CD8-positive, alpha-beta memory T cell (primary cell): ENCODE results near the gene KRT84. TPM values are rescaled to one million over a fixed set of nuclear protein-coding genes. Genes with fewer than 3 reads are reported as not detected.
A peak's percentile ranks its signal among the peaks of the same experiment; 100 is the strongest.

ENCODE experiments used
- CTCF ChIA-PET: fragments of 350-600 bp; sonication (Branson Sonifier 250); formaldehyde crosslinking; loops from one replicate; lab custom pipeline; 2021; ENCODE audit warnings: antibody characterized with exemption; lab: Charles Lee
- POLR2A ChIA-PET: fragments of 350-600 bp; sonication (Branson Sonifier 250); formaldehyde crosslinking; loops from one replicate; lab custom pipeline; 2021; ENCODE audit warnings: antibody characterized with exemption; lab: Charles Lee
- DNase-seq, 5 donors: peaks; one replicate each; pipeline versions ENCODE4 v3.0.0 to v3.0.0-alpha.2; 2020 to 2022; ENCODE audit warnings: mixed read lengths in 1 of 5
- H3K27ac ChIP-seq: one replicate; pipeline ENCODE4 v1.7.0; 2013; ENCODE audit warnings: low read depth, mild to moderate bottlenecking, low read length, moderate library complexity
- H3K27me3 ChIP-seq: 2 replicates; pipeline ENCODE4 v1.7.0; 2013; ENCODE audit warnings: low read length, mild to moderate bottlenecking; ENCODE audit not compliant: insufficient read depth, poor library complexity, severe bottlenecking
- H3K36me3 ChIP-seq: 2 replicates; pipeline ENCODE4 v1.7.0; 2013; ENCODE audit warnings: mild to moderate bottlenecking, low read length, moderate library complexity; ENCODE audit not compliant: insufficient read depth
- H3K4me1 ChIP-seq: 2 replicates; pipeline ENCODE4 v1.7.0; 2013; ENCODE audit warnings: mild to moderate bottlenecking, low read length, moderate library complexity; ENCODE audit not compliant: insufficient read depth
- H3K4me3 ChIP-seq: 2 replicates; pipeline ENCODE4 v1.7.0; 2013; ENCODE audit warnings: mild to moderate bottlenecking, low read length
- H3K9me3 ChIP-seq: 2 replicates; pipeline ENCODE4 v1.7.0; 2013; ENCODE audit warnings: mild to moderate bottlenecking, low read length
- H3K27ac Mint-ChIP-seq, 8 donors: one replicate each; pipeline ENCODE4 v1.8.0; 2020 to 2021; ENCODE audit warnings: mixed read lengths in 8 of 8, mild to moderate bottlenecking in 6 of 8, inconsistent platforms in 3 of 8, moderate library complexity in 3 of 8
- H3K27me3 Mint-ChIP-seq, 2 donors: one replicate each; pipeline ENCODE4 v1.8.0; 2020 to 2021; ENCODE audit warnings: mixed read lengths in 2 of 2, mild to moderate bottlenecking in 1 of 2, moderate library complexity in 1 of 2
- H3K36me3 Mint-ChIP-seq, 3 donors: one replicate each; pipeline ENCODE4 v1.8.0; 2020 to 2021; ENCODE audit warnings: mixed read lengths in 3 of 3, inconsistent platforms in 1 of 3, mild to moderate bottlenecking in 1 of 3
- H3K4me1 Mint-ChIP-seq, 3 donors: one replicate each; pipeline ENCODE4 v1.8.0; 2020 to 2021; ENCODE audit warnings: mixed read lengths in 3 of 3, inconsistent platforms in 1 of 3, mild to moderate bottlenecking in 1 of 3
- H3K4me3 Mint-ChIP-seq, 7 donors: one replicate each; pipeline ENCODE4 v1.8.0; 2020 to 2021; ENCODE audit warnings: mixed read lengths in 7 of 7, mild to moderate bottlenecking in 6 of 7, moderate library complexity in 4 of 7, inconsistent platforms in 2 of 7
- H3K9me3 Mint-ChIP-seq, 5 donors: one replicate each; pipeline ENCODE4 v1.8.0; 2020 to 2022; ENCODE audit warnings: mixed read lengths in 5 of 5, mild to moderate bottlenecking in 3 of 5, moderate library complexity in 2 of 5, inconsistent platforms in 1 of 5
- polyA plus RNA-seq: library from polyadenylated mRNA; unstranded; fragments of 300-500 nt; fragmentation: Illumina TruSeq; gene quantifications from one replicate; pipeline ENCODE4 v1.2.3, GENCODE V29; 2021
- total RNA-seq, 2 experiments: library from RNA; stranded (reverse); gene quantifications; one replicate each; pipeline ENCODE4 v1.2.3, GENCODE V29; 2021

The KRT84 gene
- total and polyA plus RNA-seq, 3 experiments from 2014 or later: not detected

DNA sequence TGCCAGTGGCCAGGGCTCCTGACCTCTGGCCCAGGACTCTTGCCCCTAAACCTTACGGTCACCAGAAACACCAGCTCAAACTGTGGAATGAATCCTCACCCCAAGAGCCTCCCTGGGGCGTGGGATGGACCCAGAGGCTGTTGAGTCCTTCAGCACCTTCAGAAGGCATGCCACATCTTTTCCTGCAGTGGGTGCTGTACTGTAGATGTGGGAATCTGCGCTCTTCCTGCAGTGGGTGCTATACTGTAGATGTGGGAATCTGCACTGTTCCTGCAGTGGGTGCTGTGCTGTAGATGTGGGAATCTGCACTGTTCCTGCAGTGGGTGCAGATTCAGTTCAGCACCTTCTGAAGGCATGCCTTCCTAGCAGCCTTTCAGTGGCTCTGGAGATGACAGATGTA lies 19.5 kb upstream of the KRT84 start:
- ChIA-PET CTCF (no interaction called here), POLR2A (no interaction called here)
- no peaks in the 10 kb centered on the region for H3K4me1 ChIP-seq
- H3K36me3 ChIP-seq: no peaks in the 10 kb centered on the region
- H3K4me3 ChIP-seq: no peak overlapping the region
- H3K27me3 Mint-ChIP-seq: peaks cover 3 to 31% of the 10 kb centered on the region in 2 donors
- no peaks in the 10 kb centered on the region for H3K27me3 ChIP-seq
- H3K36me3 Mint-ChIP-seq: no peaks in the 10 kb centered on the region
- no peak overlapping the region for H3K4me3 Mint-ChIP-seq
- no peak for DNase-seq
- H3K27ac Mint-ChIP-seq: no peak overlapping the region
- H3K27ac ChIP-seq: no peak overlapping the region
- H3K9me3 ChIP-seq: no peaks in the 10 kb centered on the region
- H3K9me3 Mint-ChIP-seq: no peaks in the 10 kb centered on the region
- no peaks in the 10 kb centered on the region for H3K4me1 Mint-ChIP-seq

DNA sequence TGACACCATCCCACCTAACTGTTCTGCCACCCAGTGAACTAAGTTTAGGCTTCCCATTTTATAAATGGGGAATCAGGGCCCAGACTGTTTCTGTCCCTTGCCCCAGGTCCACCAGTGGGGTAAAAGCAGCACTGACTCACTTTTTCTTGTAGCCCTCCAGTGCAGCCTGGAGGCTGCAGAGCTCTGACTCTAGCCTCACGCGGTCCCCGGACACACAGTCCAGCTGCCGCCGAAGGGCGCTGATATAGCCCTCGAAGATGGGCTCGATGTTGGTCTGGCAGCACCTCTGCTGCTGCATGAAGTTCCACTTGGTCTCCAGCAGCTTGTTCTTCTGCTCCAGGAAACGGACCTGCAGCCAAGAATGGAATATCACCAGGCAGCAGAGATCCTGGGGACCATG lies 18.1 kb upstream of the KRT84 start:
- H3K36me3 ChIP-seq: no peaks in the 10 kb centered on the region
- H3K27me3 ChIP-seq: no peaks in the 10 kb centered on the region
- H3K9me3 Mint-ChIP-seq: no peaks in the 10 kb centered on the region
- H3K4me1 ChIP-seq: no peaks in the 10 kb centered on the region
- ChIA-PET POLR2A (no interaction called here), CTCF (no interaction called here)
- H3K9me3 ChIP-seq: no peaks in the 10 kb centered on the region
- H3K4me1 Mint-ChIP-seq: no peaks in the 10 kb centered on the region
- no peak for DNase-seq
- H3K27me3 Mint-ChIP-seq: peaks cover 3 to 29% of the 10 kb centered on the region in 2 donors
- H3K4me3 ChIP-seq: no peak overlapping the region
- no peaks in the 10 kb centered on the region for H3K36me3 Mint-ChIP-seq
- no peak overlapping the region for H3K4me3 Mint-ChIP-seq
- H3K27ac ChIP-seq: no peak overlapping the region
- H3K27ac Mint-ChIP-seq: no peak overlapping the region

- Histone ChIP-seq H3K4me3 (no peak overlapping the region), H3K27ac (no peak overlapping the region), H3K36me3 (no peaks in the 10 kb centered on the region), H3K4me1 (no peaks in the 10 kb centered on the region), H3K9me3 (no peaks in the 10 kb centered on the region), H3K27me3 (no peaks in the 10 kb centered on the region)
- no peaks in the 10 kb centered on the region for H3K4me1 Mint-ChIP-seq
- DNase-seq: no peak
- peaks cover 3 to 24% of the 10 kb centered on the region in 2 donors for H3K27me3 Mint-ChIP-seq
- H3K4me3 Mint-ChIP-seq: no peak overlapping the region
- no peaks in the 10 kb centered on the region for H3K9me3 Mint-ChIP-seq
- H3K27ac Mint-ChIP-seq: no peak overlapping the region
- H3K36me3 Mint-ChIP-seq: no peaks in the 10 kb centered on the region
- CTCF ChIA-PET: no interaction called here
- POLR2A ChIA-PET: no interaction called here
Observed at GRCh38 chr12:52402873-52403540, 17.6 kb upstream of the KRT84 start.

DNA sequence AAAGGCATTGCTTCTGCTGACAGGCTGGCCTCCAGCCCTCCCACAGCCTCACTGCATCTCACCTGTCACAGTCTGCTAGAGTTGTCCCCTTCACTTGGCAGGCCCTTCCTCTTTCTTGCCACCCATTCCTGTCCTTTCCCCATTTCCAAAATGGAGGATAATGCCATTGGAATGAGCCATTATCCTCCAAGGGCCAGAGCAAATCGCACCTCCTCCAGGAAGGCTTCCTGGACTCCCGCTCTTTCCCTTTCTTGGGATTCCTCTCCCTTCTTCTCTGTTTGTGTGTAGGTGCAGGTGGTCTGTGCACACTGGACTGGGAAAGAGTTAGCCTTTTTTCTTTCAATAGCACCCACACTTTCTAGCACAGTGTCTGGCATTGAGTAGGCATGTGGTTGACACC lies 16.9 kb upstream of the KRT84 start:
- H3K9me3 ChIP-seq: no peaks in the 10 kb centered on the region
- Mint-ChIP-seq H3K4me1 (no peaks in the 10 kb centered on the region), H3K27me3 (peaks cover 3 to 23% of the 10 kb centered on the region in 2 donors), H3K9me3 (no peaks in the 10 kb centered on the region), H3K4me3 (no peak overlapping the region), H3K27ac (peak overlapping the region in 1 of 8 donors; percentile 49), H3K36me3 (no peaks in the 10 kb centered on the region)
- H3K27me3 ChIP-seq: no peaks in the 10 kb centered on the region
- ChIA-PET CTCF (no interaction called here), POLR2A (no interaction called here)
- no peaks in the 10 kb centered on the region for H3K4me1 ChIP-seq
- H3K4me3 ChIP-seq: no peak overlapping the region
- no peaks in the 10 kb centered on the region for H3K36me3 ChIP-seq
- no peak for DNase-seq
- H3K27ac ChIP-seq: no peak overlapping the region

- CTCF ChIA-PET: no interaction called here
- Mint-ChIP-seq H3K4me1 (no peaks in the 10 kb centered on the region), H3K27ac (no peak overlapping the region), H3K9me3 (no peaks in the 10 kb centered on the region), H3K36me3 (no peaks in the 10 kb centered on the region), H3K27me3 (peaks cover 1 to 23% of the 10 kb centered on the region in 2 donors), H3K4me3 (no peak overlapping the region)
- Histone ChIP-seq H3K9me3 (no peaks in the 10 kb centered on the region), H3K27ac (no peak overlapping the region), H3K4me1 (no peaks in the 10 kb centered on the region), H3K36me3 (no peaks in the 10 kb centered on the region), H3K4me3 (no peak overlapping the region), H3K27me3 (no peaks in the 10 kb centered on the region)
- no peak for DNase-seq
- POLR2A ChIA-PET: interaction anchor here (0.5 kb wide), 1 partner anchor 239 kb away, joined by 4 read pairs; no protein-coding TSS in a partner anchor
Observed at GRCh38 chr12:52401926-52402325, 16.5 kb upstream of the KRT84 start.

GRCh38 chr12:52401526-52401925 lies 16.1 kb upstream of the KRT84 start:
- H3K4me3 ChIP-seq: no peak overlapping the region
- Mint-ChIP-seq H3K27ac (no peak overlapping the region), H3K4me3 (no peak overlapping the region), H3K4me1 (no peaks in the 10 kb centered on the region), H3K36me3 (no peaks in the 10 kb centered on the region), H3K9me3 (no peaks in the 10 kb centered on the region), H3K27me3 (peaks cover 1 to 23% of the 10 kb centered on the region in 2 donors)
- H3K27ac ChIP-seq: no peak overlapping the region
- ChIA-PET CTCF (no interaction called here), POLR2A (interaction anchor here (0.5 kb wide), 1 partner anchor 239 kb away, joined by 4 read pairs; no protein-coding TSS in a partner anchor)
- no peak for DNase-seq
- H3K9me3 ChIP-seq: no peaks in the 10 kb centered on the region
- H3K36me3 ChIP-seq: no peaks in the 10 kb centered on the region
- no peaks in the 10 kb centered on the region for H3K27me3 ChIP-seq
- H3K4me1 ChIP-seq: no peaks in the 10 kb centered on the region

- Mint-ChIP-seq H3K9me3 (no peaks in the 10 kb centered on the region), H3K27me3 (peaks cover 1 to 19% of the 10 kb centered on the region in 2 donors), H3K36me3 (no peaks in the 10 kb centered on the region), H3K4me1 (no peaks in the 10 kb centered on the region), H3K4me3 (no peak overlapping the region), H3K27ac (no peak overlapping the region)
- Histone ChIP-seq H3K4me3 (no peak overlapping the region), H3K27me3 (no peaks in the 10 kb centered on the region), H3K27ac (no peak overlapping the region), H3K4me1 (no peaks in the 10 kb centered on the region), H3K9me3 (no peaks in the 10 kb centered on the region), H3K36me3 (no peaks in the 10 kb centered on the region)
- CTCF ChIA-PET: interaction anchor here (1.0 kb wide), 1 partner anchor 13 kb away, joined by 3 read pairs; no protein-coding TSS in a partner anchor
- POLR2A ChIA-PET: no interaction called here
- DNase-seq: no peak
Observed at GRCh38 chr12:52400906-52401305, 15.5 kb upstream of the KRT84 start.

GRCh38 chr12:52399756-52400155 lies 14.3 kb upstream of the KRT84 start:
- no peaks in the 10 kb centered on the region for H3K4me1 Mint-ChIP-seq
- H3K36me3 Mint-ChIP-seq: no peaks in the 10 kb centered on the region
- ChIA-PET CTCF (interaction anchor here (1.0 kb wide), 1 partner anchor 14 kb away, joined by 3 read pairs; no protein-coding TSS in a partner anchor), POLR2A (no interaction called here)
- no peak overlapping the region for H3K4me3 Mint-ChIP-seq
- no peak for DNase-seq
- peaks cover 1 to 13% of the 10 kb centered on the region in 2 donors for H3K27me3 Mint-ChIP-seq
- no peaks in the 10 kb centered on the region for H3K9me3 ChIP-seq
- H3K36me3 ChIP-seq: no peaks in the 10 kb centered on the region
- H3K4me1 ChIP-seq: no peaks in the 10 kb centered on the region
- no peaks in the 10 kb centered on the region for H3K27me3 ChIP-seq
- no peak overlapping the region for H3K27ac Mint-ChIP-seq
- H3K4me3 ChIP-seq: no peak overlapping the region
- H3K9me3 Mint-ChIP-seq: no peaks in the 10 kb centered on the region
- H3K27ac ChIP-seq: no peak overlapping the region
